HG02571 (cell line): ENCODE data around the gene CCDC38.

ENCODE experiments used
- ATAC-seq: cut with Tn5 transposase; IDR thresholded peaks from one replicate; pipeline ENCODE4 v1.9.1; 2021; ENCODE audit warnings: mild to moderate bottlenecking, moderate library complexity; ENCODE audit not compliant: unreplicated experiment

CCDC38 gene

GRCh38 chr12:95837240-95838038 lies 105.0 kb downstream of the CCDC38 start:
- no peak for ATAC-seq

GRCh38 chr12:95836630-95837239 lies 105.7 kb downstream of the CCDC38 start:
- no peak for ATAC-seq

GRCh38 chr12:95836185-95836609 lies 106.2 kb downstream of the CCDC38 start:
- ATAC-seq: no peak

GRCh38 chr12:95834572-95834971 lies 107.8 kb downstream of the CCDC38 start:
- no peak for ATAC-seq

GRCh38 chr12:95830335-95831089 lies 111.9 kb downstream of the CCDC38 start:
- ATAC-seq: no peak

- ATAC-seq: no peak
Measured at GRCh38 chr12:95829395-95829794, 113.0 kb downstream of the CCDC38 start.

GRCh38 chr12:95820096-95820703 lies 122.2 kb downstream of the CCDC38 start:
- no peak for ATAC-seq
